GM23248 (cell line): ENCODE data around the gene NKG7. TPM values are rescaled to one million over a fixed set of nuclear protein-coding genes. Genes with fewer than 3 reads are reported as not detected.
"Not testable (repeated sequence)": the region's sequence is repeated elsewhere in the genome, so short reads cannot be mapped to it uniquely, and the experiment has no call there.

Experiments
- DNase-seq: peaks from one replicate; pipeline ENCODE4 v3.0.0-alpha.2; 2015
- H2AFZ ChIP-seq: fragments of 200-600 bp; sonication (generic); 2 replicates; pipeline ENCODE4 v1.6.1; 2016; ENCODE audit warnings: antibody characterized with exemption
- H3F3A ChIP-seq: fragments of 200-600 bp; sonication (generic); 2 replicates; pipeline ENCODE4 v1.6.1; 2016; ENCODE audit warnings: mild to moderate bottlenecking, antibody characterized with exemption, mixed run types; ENCODE audit not compliant: insufficient read depth
- H3K27ac ChIP-seq: fragments of 200-600 bp; sonication (generic); 2 replicates; pipeline ENCODE4 v1.5.1; 2016; ENCODE audit warnings: mild to moderate bottlenecking
- H3K27me3 ChIP-seq: fragments of 200-600 bp; sonication (generic); replicated peaks from 2 replicates; pipeline ENCODE4 v1.6.1; 2016; ENCODE audit warnings: mild to moderate bottlenecking; ENCODE audit not compliant: insufficient read depth
- H3K36me3 ChIP-seq: fragments of 200-600 bp; sonication (generic); 2 replicates; pipeline ENCODE4 v1.6.1; 2016; ENCODE audit warnings: low read depth, mild to moderate bottlenecking
- H3K4me1 ChIP-seq: fragments of 200-600 bp; sonication (generic); 2 replicates; pipeline ENCODE4 v1.6.1; 2016; ENCODE audit warnings: mild to moderate bottlenecking; ENCODE audit not compliant: insufficient read depth
- H3K4me2 ChIP-seq: fragments of 200-600 bp; sonication (generic); one replicate; pipeline ENCODE4 v1.6.1; 2016; ENCODE audit warnings: mild to moderate bottlenecking; ENCODE audit not compliant: unreplicated experiment
- H3K4me3 ChIP-seq: fragments of 200-600 bp; sonication (generic); 2 replicates; pipeline ENCODE4 v1.5.1; 2016; ENCODE audit warnings: mild to moderate bottlenecking
- H3K79me2 ChIP-seq: fragments of 200-600 bp; sonication (generic); 2 replicates; pipeline ENCODE4 v1.6.1; 2016; ENCODE audit warnings: mild to moderate bottlenecking; ENCODE audit not compliant: insufficient read depth
- H3K9ac ChIP-seq: fragments of 200-600 bp; sonication (generic); 2 replicates; pipeline ENCODE4 v1.6.1; 2016; ENCODE audit warnings: mild to moderate bottlenecking
- H3K9me2 ChIP-seq: fragments of 200-600 bp; sonication (generic); 2 replicates; pipeline ENCODE4 v1.6.1; 2016; ENCODE audit warnings: mixed run types, mild to moderate bottlenecking, moderate library complexity; ENCODE audit not compliant: insufficient read depth
- H3K9me3 ChIP-seq: fragments of 200-600 bp; sonication (generic); one replicate; pipeline ENCODE4 v1.6.1; 2017; ENCODE audit warnings: low read depth
- H4K20me1 ChIP-seq: fragments of 200-600 bp; sonication (generic); 2 replicates; pipeline ENCODE4 v1.6.0; 2016; ENCODE audit not compliant: insufficient read depth
- EZH2 ChIP-seq: fragments of 200-600 bp; sonication (generic); IDR thresholded peaks from 2 replicates; pipeline ENCODE4 v1.6.1; 2018; ENCODE audit warnings: antibody characterized with exemption, mild to moderate bottlenecking; ENCODE audit not compliant: insufficient read depth, poor library complexity, severe bottlenecking
- EZH2phosphoT487 ChIP-seq: fragments of 200-600 bp; sonication (generic); IDR thresholded peaks from 2 replicates; pipeline ENCODE4 v1.6.1; 2018; ENCODE audit warnings: antibody characterized with exemption, moderate library complexity, mild to moderate bottlenecking, low read depth; ENCODE audit not compliant: insufficient read depth
- WGBS, 2 experiments: methylation state at CpG; one replicate each; pipeline ENCODE4 v1.1.6; 2015 to 2017; ENCODE audit warnings: low lambda C conversion rate in 2 of 2, low coverage in 1 of 2; ENCODE audit errors: missing lambda C conversion rate in 2 of 2; 5-methylcytosine and 5-hydroxymethylcytosine counted together
- in situ Hi-C: fragments of 300-500 bp; cut with MboI; formaldehyde crosslinking; loops from 2 replicates; pipeline ENCODE4 v1.15.0; 2020
- polyA plus RNA-seq: library from polyadenylated mRNA; unstranded; fragments of >200 nt; fragmentation: Nextera tagmentation; extraction: Ambion mirVana; gene quantifications from 2 replicates; pipeline ENCODE4 v1.2.1, GENCODE V29; 2016
- total RNA-seq: library from RNA; depleted of rRNA; stranded (reverse); fragments of >200 nt; shearing (Covaris generic); gene quantifications from 2 replicates; pipeline ENCODE4 v1.2.3, GENCODE V29; 2014

The NKG7 gene
- total and polyA plus RNA-seq, 2 experiments from 2014 or later: not detected

GRCh38 chr19:51399231-51399630, 26.8 kb upstream of the NKG7 start:
- no peaks in the 10 kb centered on the region for H3K9me2 ChIP-seq
- H3K27ac ChIP-seq: no peak overlapping the region
- 26 to 31% methylated on average over 5 of the region's 5 CpGs for WGBS, 2 experiments
- no peak overlapping the region for H3K9ac ChIP-seq
- H3K4me3 ChIP-seq: no peak overlapping the region
- no peaks in the 10 kb centered on the region for H3K27me3 ChIP-seq
- DNase-seq: no peak
- H3K9me3 ChIP-seq: no peaks in the 10 kb centered on the region
- H3K4me1 ChIP-seq: no peaks in the 10 kb centered on the region
- no peaks in the 10 kb centered on the region for H4K20me1 ChIP-seq
- in situ Hi-C loops: no loop called here
- H2AFZ ChIP-seq: no peak overlapping the region
- no peaks in the 10 kb centered on the region for H3K79me2 ChIP-seq
- no peaks in the 10 kb centered on the region for H3K36me3 ChIP-seq
- TF ChIP-seq EZH2: no peak
- no peak for TF ChIP-seq EZH2phosphoT487
- no peak overlapping the region for H3K4me2 ChIP-seq
- H3F3A ChIP-seq: no peaks in the 10 kb centered on the region

DNA sequence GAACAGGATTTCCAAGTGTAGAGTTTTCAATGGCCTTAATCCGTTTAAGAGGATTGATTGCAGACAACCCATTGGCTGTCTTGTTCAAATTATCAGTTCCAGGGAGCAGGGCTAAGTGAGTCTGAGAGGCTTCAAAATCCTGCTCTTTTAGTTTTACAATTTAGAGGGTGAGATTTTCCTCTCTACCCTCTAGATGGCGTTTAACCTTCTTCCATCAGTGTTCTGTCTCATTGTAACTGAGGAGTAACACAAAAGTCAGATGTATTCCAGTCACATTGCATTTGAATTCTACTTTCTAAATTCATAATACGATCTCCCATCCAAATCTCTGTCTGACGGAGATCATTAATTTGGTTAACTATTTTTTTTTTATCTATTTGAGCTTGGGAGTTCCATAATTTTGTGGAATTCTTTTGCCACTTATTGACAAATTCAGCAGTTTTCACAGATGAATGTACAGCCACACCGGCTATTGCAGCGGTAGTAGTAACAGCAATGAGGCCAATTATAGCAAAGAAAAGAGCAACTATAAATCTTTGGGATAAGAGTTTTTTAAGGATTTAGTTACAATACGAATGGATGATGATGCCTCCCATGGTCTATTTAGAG, 25.7 kb upstream of the NKG7 start:
- in situ Hi-C loops: no loop called here
- Histone ChIP-seq H3K9ac (no peak overlapping the region), H3K9me3 (no peaks in the 10 kb centered on the region), H2AFZ (0 out of 2 replicates have a peak overlapping the region, but pooled peaks have one; percentile 20), H3K4me3 (no peak overlapping the region), H3K79me2 (no peaks in the 10 kb centered on the region), H4K20me1 (no peaks in the 10 kb centered on the region), H3K4me2 (no peak overlapping the region), H3K4me1 (no peaks in the 10 kb centered on the region), H3F3A (no peaks in the 10 kb centered on the region), H3K27ac (no peak overlapping the region), H3K36me3 (no peaks in the 10 kb centered on the region), H3K27me3 (no peaks in the 10 kb centered on the region), H3K9me2 (no peaks in the 10 kb centered on the region)
- TF ChIP-seq EZH2phosphoT487 (no peak), EZH2 (no peak)
- DNase-seq: peak; percentile 65
- WGBS, 2 experiments: 3 to 4% methylated on average over 7 of the region's 7 CpGs

GRCh38 chr19:51397453-51397852, 25.0 kb upstream of the NKG7 start:
- H3K27ac ChIP-seq, H3K9ac ChIP-seq, H3K4me1 ChIP-seq, H3K79me2 ChIP-seq, H3K9me2 ChIP-seq, H4K20me1 ChIP-seq, in situ Hi-C loops, H3K36me3 ChIP-seq, H3K27me3 ChIP-seq, H3K4me2 ChIP-seq, H3F3A ChIP-seq, H3K4me3 ChIP-seq, DNase-seq, H3K9me3 ChIP-seq: not testable (repeated sequence)
- WGBS, 2 experiments: 24 to 28% methylated on average over 9 of the region's 9 CpGs
- 0 out of 2 replicates have a peak overlapping the region, but pooled peaks have one; percentile 20 for H2AFZ ChIP-seq

GRCh38 chr19:51396175-51396574, 23.7 kb upstream of the NKG7 start:
- Histone ChIP-seq H3K27me3 (no peaks in the 10 kb centered on the region), H2AFZ (no peak overlapping the region), H3F3A (no peaks in the 10 kb centered on the region), H3K4me2 (no peak overlapping the region), H4K20me1 (no peaks in the 10 kb centered on the region), H3K9me2 (no peaks in the 10 kb centered on the region), H3K9me3 (no peaks in the 10 kb centered on the region), H3K79me2 (no peaks in the 10 kb centered on the region), H3K4me3 (no peak overlapping the region), H3K9ac (no peak overlapping the region), H3K4me1 (no peaks in the 10 kb centered on the region), H3K27ac (no peak overlapping the region), H3K36me3 (no peaks in the 10 kb centered on the region)
- DNase-seq: no peak
- in situ Hi-C loops: no loop called here
- TF ChIP-seq EZH2phosphoT487 (no peak), EZH2 (no peak)
- WGBS, 2 experiments: 95 to 100% methylated on average over 2 of the region's 2 CpGs
